ENCODE measurements around the gene LTBP2. TPM values are rescaled to one million over a fixed set of nuclear protein-coding genes. Genes with fewer than 3 reads are reported as not detected.

Gene LTBP2
- total RNA-seq, 4 donors from 2014 or later = 19.8 to 51.9 (median 28.8) TPM

DNA sequence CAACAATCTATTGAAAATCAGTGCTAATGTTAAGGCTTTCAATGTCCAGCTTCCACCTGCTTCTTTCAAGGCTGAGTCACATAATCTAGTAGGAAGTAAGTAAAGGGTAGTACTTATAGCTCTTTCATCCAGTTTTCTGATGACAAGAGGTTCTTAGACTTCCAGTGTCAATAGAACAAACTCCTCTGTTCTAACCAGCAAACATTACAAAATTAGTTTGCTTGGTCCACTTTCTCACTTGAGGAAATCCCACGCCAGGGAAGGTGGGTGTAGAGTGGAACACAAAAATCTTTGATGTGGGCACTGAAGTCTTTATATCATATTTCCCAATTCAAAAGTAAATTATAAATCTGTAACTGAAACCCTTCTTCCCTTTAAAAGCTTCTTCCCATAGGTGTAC, 121.6 kb downstream of the LTBP2 start:
- no peak for DNase-seq
- H3K27me3 ChIP-seq = no peaks in the 10 kb centered on the region
- in situ Hi-C loops (cut with MboI; ENCODE audit: low sequenced_read_pairs in 4 of 4) = loop anchor here in 1 of 4 donors (10.0 kb wide), 1 partner anchor 114 kb away; no protein-coding TSS in a partner anchor
- TF ChIP-seq, protein P1, sequence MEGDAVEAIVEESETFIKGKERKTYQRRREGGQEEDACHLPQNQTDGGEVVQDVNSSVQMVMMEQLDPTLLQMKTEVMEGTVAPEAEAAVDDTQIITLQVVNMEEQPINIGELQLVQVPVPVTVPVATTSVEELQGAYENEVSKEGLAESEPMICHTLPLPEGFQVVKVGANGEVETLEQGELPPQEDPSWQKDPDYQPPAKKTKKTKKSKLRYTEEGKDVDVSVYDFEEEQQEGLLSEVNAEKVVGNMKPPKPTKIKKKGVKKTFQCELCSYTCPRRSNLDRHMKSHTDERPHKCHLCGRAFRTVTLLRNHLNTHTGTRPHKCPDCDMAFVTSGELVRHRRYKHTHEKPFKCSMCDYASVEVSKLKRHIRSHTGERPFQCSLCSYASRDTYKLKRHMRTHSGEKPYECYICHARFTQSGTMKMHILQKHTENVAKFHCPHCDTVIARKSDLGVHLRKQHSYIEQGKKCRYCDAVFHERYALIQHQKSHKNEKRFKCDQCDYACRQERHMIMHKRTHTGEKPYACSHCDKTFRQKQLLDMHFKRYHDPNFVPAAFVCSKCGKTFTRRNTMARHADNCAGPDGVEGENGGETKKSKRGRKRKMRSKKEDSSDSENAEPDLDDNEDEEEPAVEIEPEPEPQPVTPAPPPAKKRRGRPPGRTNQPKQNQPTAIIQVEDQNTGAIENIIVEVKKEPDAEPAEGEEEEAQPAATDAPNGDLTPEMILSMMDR (IDR thresholded peaks at IDR 0.05 in 4 of 5, conservative IDR thresholded peaks at IDR 0.05 in 1 of 5) = no peak
- no peak for TF ChIP-seq POLR2A (IDR thresholded peaks at IDR 0.05)
- peaks cover under 1 to 4% of the 10 kb centered on the region in 2 donors for H3K36me3 ChIP-seq
- H3K27ac ChIP-seq = no peak overlapping the region
- H3K9me3 ChIP-seq = no peaks in the 10 kb centered on the region
- H3K4me1 ChIP-seq = peaks cover 22 to 31% of the 10 kb centered on the region in 2 donors
- no peak for ATAC-seq
- H3K4me3 ChIP-seq = no peak overlapping the region
- intact Hi-C loops (cut with DNase I; ENCODE audit: low total_unique reads) = loop anchor here (5.0 kb wide), 3 partner anchors 128 to 473 kb away; partner anchors contain the start of genes AREL1, BBOF1, ENTPD5 and FCF1

DNA sequence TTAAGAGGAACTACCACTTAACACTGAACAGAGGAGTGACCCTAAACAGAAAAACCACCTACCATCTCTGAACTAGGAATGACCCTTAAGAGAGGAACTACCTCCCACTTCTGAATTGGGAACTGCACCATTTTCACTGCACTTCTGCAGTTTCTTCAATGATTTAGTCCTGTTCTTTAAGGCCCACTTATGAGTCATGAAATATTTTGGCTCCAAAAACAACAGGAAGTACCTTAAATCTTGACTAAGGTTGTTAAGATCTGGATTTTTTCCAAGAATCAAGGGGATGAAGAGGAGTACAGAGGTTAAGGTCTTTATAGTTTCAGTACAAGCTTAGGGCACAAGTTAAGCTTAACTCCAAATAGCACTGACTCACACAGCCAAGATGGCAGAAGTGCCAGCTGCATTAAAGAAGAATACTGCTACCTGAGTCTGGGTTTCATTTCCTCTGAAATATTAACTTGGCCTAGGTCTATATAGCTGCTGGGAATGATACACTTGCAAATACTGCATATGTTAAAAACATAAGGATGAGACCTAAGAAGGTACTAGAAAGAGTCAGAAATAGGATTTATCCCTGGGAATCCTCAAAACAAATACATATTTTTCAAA, 123.1 kb downstream of the LTBP2 start:
- intact Hi-C loops (cut with DNase I; ENCODE audit: low total_unique reads) = no loop called here
- DNase-seq (no peak), ATAC-seq (no peak)
- no peak for TF ChIP-seq POLR2A (IDR thresholded peaks at IDR 0.05)
- TF ChIP-seq, protein P1 (IDR thresholded peaks at IDR 0.05 in 4 of 5, conservative IDR thresholded peaks at IDR 0.05 in 1 of 5) = no peak
- peaks cover 3 to 5% of the 10 kb centered on the region in 2 donors for H3K36me3 ChIP-seq
- H3K4me1 ChIP-seq = peaks cover 12 to 32% of the 10 kb centered on the region in 2 donors
- H3K9me3 ChIP-seq = no peaks in the 10 kb centered on the region
- no peak overlapping the region for H3K27ac ChIP-seq
- in situ Hi-C loops (cut with MboI; ENCODE audit: low sequenced_read_pairs in 4 of 4) = loop anchor here in 1 of 4 donors (10.0 kb wide), 1 partner anchor 124 kb away; no protein-coding TSS in a partner anchor
- H3K27me3 ChIP-seq = no peaks in the 10 kb centered on the region
- no peak overlapping the region for H3K4me3 ChIP-seq

- in situ Hi-C loops (cut with MboI; ENCODE audit: low sequenced_read_pairs in 4 of 4) = loop anchor here in 1 of 4 donors (10.0 kb wide), 1 partner anchor 121 kb away; no protein-coding TSS in a partner anchor
- peaks cover 0 to 20% of the 10 kb centered on the region in 2 donors for H3K4me1 ChIP-seq
These were observed 125.9 kb downstream of the LTBP2 start for GRCh38 chr14:74486164-74486563.

GRCh38 chr14:74483321-74483720, 128.7 kb downstream of the LTBP2 start:
- DNase-seq (no peak), ATAC-seq (no peak)
- Histone ChIP-seq H3K36me3 (peaks cover 3 to 47% of the 10 kb centered on the region in 2 donors), H3K27me3 (no peaks in the 10 kb centered on the region), H3K27ac (no peak overlapping the region), H3K9me3 (no peaks in the 10 kb centered on the region), H3K4me3 (no peak overlapping the region), H3K4me1 (peaks cover 0 to 12% of the 10 kb centered on the region in 2 donors)
- in situ Hi-C loops (cut with MboI; ENCODE audit: low sequenced_read_pairs in 4 of 4) = loop anchor here in 1 of 4 donors (10.0 kb wide), 1 partner anchor 119 kb away; no protein-coding TSS in a partner anchor
- intact Hi-C loops (cut with DNase I; ENCODE audit: low total_unique reads) = no loop called here
- TF ChIP-seq POLR2A (IDR thresholded peaks at IDR 0.05) = no peak
- TF ChIP-seq, protein P1 (IDR thresholded peaks at IDR 0.05 in 4 of 5, conservative IDR thresholded peaks at IDR 0.05 in 1 of 5) = no peak

More at GRCh38 chr14:74486164-74486563, 125.9 kb downstream of the LTBP2 start:
- Histone ChIP-seq H3K27me3 (no peaks in the 10 kb centered on the region), H3K36me3 (peaks cover 3 to 28% of the 10 kb centered on the region in 2 donors), H3K4me3 (no peak overlapping the region), H3K9me3 (no peaks in the 10 kb centered on the region), H3K27ac (no peak overlapping the region)
- intact Hi-C loops (cut with DNase I; ENCODE audit: low total_unique reads) = no loop called here
- DNase-seq (no peak), ATAC-seq (no peak)
- TF ChIP-seq POLR2A (IDR thresholded peaks at IDR 0.05) = no peak

GRCh38 chr14:74482571-74482970, 129.5 kb downstream of the LTBP2 start:
- H3K27ac ChIP-seq = no peak overlapping the region
- H3K36me3 ChIP-seq = peaks cover 3 to 47% of the 10 kb centered on the region in 2 donors
- H3K27me3 ChIP-seq = no peaks in the 10 kb centered on the region
- in situ Hi-C loops (cut with MboI; ENCODE audit: low sequenced_read_pairs in 4 of 4) (loop anchor here in 1 of 4 donors (10.0 kb wide), 1 partner anchor 118 kb away; no protein-coding TSS in a partner anchor), intact Hi-C loops (cut with DNase I; ENCODE audit: low total_unique reads) (no loop called here)
- no peak overlapping the region for H3K4me3 ChIP-seq
- DNase-seq (no peak), ATAC-seq (no peak)
- no peaks in the 10 kb centered on the region for H3K9me3 ChIP-seq
- peaks cover 0 to 12% of the 10 kb centered on the region in 2 donors for H3K4me1 ChIP-seq
- TF ChIP-seq, protein P1 (IDR thresholded peaks at IDR 0.05 in 4 of 5, conservative IDR thresholded peaks at IDR 0.05 in 1 of 5) = no peak
- TF ChIP-seq POLR2A (IDR thresholded peaks at IDR 0.05) = no peak
